ENCODE data around the gene SETD1A.

SETD1A gene

DNA sequence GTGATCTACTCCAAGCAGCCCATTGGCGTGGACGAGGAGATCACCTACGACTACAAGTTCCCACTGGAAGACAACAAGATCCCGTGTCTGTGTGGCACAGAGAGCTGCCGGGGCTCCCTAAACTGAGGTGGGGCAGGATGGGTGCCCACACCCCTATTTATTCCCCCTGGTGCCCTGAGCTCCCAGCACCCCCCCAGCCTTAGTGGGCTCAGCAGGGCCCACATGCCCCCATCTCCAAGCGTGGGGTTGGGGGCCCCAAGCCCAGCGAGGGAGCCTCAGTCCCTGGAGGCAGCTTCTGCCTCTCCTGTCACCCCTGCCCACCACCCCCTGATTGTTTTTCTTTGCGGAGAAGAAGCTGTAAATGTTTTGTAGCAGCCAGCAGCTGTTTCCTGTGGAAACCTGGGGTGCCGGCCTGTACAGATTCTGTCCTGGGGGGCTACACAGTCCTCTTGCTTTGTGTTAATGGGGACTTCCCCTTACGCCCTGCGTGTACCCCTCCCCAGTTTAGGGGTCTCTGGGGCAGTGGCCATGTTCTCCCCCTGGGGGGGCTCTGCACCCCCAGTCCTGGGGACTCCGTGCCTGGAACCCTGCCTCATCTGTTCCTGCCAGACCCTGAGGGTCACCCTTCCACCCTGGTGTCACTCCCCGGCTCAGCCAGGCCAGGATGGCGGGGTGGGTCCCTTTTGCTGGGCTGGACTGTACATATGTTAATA is 26.5 kb downstream of the SETD1A start:
- no peak for DNase-seq

DNA sequence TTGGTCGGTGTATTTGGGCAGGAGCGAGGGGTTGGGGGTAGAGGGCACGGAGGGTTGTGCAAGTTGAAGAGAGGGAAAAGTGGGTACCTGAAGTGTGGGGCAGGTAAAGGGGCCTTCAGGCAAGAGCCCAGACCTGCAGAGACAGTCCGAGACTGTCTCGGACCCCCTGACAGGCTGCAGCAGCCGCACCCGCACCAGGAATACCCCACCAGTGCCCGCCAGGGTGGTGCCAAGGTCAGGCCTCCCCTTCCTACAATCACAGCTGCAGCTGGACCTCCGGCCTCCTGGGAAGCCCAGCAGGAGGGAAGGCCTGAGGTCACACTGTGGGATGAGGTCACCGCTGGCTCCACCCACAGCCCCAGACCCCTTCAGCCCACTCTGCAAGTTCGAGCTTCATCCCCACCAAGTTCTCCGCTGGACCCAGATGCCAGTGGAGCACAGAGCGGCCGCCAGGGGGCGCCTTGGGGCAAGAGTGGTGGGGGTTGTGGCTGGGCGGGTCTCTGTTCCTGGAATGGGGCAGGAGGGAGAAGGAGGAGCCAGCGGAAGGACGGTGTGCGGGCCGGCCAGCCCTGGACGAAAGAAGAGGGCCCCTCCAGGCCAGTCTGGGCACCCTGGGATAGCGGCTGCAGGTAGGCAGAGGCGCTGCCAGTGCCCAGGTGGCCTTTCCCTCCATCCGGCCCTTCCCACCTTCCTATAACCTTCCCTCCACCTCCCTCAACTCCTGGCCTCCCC is 27.3 kb downstream of the SETD1A start, which contains the start of gene HSD3B7:
Gene HSD3B7 (plus strand): TSS at position 539 of the 732 bp plus-strand sequence. CDS start 452 bp downstream, outside the sequence.
- DNase-seq: peak; percentile 99

DNA sequence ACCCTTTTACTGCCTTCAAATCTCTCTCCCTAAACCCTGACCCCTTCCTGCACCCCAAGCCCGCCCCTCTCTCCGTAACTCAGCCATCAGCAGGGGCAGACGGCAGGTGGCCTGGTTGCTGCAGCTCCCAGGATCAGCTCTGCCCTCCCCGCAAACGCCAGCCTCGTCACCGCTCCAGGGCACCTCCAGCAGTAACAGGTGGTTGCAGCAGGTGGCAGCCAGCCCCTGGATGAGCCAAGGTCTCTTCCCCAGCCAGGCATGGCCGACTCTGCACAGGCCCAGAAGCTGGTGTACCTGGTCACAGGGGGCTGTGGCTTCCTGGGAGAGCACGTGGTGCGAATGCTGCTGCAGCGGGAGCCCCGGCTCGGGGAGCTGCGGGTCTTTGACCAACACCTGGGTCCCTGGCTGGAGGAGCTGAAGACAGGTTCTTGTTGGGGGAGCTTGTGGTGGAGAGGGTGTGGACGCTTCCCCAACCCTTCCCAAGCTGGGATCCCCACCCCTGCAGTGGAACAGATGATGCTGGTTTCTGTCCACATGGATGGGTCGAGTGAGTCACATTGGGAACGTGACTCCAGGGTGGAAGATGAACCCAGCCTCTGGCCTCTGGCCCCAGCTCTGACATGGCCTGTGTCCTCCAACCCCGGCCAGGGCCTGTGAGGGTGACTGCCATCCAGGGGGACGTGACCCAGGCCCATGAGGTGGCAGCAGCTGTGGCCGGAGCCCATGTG is 28.0 kb downstream of the SETD1A start:
- no peak for DNase-seq

DNA sequence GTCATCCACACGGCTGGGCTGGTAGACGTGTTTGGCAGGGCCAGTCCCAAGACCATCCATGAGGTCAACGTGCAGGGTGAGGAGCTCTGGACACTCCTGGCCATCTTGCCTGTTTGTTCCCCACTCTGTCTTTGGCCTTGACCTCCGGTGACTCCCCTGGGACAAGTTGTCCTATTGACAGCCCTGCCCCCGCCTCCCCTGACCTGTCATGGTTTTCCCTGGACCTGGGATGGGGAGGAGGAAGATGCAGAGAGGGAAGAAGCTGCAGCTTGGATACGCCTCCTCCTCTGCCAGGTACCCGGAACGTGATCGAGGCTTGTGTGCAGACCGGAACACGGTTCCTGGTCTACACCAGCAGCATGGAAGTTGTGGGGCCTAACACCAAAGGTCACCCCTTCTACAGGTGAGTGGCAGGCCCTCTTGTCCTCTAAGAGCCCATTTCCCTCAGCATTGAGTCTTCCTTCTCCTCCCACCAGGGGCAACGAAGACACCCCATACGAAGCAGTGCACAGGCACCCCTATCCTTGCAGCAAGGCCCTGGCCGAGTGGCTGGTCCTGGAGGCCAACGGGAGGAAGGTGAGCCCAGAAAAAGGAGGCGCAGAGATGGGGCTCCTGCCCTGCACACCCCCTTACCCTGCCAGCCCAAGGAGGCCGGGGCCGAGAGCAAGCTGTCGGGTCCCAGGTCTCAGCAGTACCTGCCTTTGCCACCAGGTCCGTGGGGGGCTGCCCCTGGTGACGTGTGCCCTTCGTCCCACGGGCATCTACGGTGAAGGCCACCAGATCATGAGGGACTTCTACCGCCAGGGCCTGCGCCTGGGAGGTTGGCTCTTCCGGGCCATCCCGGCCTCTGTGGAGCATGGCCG is 28.8 kb downstream of the SETD1A start:
- no peak for DNase-seq

DNA sequence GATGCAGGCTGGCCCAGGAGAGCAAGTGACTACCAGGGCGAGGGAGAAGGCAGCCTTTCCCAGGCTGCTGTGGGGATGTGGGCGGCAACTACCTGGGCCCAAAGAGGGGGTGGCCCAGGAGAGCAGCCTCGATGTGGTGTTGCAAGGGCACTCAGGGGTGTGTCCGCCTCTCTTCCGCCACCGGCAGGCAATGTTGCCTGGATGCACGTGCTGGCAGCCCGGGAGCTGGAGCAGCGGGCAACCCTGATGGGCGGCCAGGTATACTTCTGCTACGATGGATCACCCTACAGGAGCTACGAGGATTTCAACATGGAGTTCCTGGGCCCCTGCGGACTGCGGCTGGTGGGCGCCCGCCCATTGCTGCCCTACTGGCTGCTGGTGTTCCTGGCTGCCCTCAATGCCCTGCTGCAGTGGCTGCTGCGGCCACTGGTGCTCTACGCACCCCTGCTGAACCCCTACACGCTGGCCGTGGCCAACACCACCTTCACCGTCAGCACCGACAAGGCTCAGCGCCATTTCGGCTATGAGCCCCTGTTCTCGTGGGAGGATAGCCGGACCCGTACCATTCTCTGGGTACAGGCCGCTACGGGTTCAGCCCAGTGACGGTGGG is 30.1 kb downstream of the SETD1A start:
- no peak for DNase-seq

DNA sequence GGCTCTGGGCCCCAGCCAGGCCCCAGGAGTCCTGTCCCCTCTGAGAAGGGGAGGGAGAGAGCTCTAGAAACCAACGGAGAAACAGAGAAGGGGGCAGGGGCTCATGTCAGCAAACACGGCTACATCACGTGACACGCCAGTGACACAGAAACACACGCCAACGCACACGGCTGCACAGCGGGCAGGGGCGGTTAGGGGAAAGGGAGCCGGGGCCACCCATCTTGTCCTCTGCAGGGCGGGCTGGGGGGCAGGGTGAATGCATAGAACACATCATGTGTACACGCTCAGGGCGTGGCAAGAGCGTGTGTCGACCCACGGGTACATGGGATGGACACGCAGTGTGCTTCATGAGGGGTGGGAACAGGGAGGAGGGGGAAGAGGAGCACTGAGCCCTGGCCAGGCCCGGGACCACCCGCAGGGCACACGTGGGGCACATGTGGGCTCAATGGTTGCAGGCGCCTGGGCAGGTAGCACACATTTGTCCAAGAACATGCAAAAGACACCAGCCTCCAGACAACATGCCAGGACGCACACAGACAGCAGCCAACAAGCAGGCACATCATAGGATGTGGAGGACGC is 32.0 kb downstream of the SETD1A start:
- DNase-seq: no peak

DNA sequence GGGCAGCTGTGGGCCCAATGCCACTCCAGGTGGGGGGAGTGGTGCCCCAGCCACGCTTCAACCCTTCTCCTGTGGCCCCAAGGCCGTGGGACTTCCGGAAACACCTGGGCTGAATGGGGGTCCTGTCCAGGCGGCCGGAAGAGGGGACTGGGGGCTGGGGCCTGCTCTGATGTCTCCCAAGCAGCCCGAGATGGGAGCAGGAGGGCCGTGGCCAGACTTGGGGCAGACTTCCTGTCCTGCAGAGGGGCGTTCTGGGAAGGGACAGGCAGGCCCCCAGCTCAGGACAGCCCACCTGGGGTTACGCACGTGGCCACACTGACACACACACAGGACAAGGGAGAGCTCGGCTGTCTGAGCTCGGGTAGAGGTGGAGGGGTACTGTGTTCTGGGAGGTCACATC is 32.6 kb downstream of the SETD1A start:
- no peak for DNase-seq

DNA sequence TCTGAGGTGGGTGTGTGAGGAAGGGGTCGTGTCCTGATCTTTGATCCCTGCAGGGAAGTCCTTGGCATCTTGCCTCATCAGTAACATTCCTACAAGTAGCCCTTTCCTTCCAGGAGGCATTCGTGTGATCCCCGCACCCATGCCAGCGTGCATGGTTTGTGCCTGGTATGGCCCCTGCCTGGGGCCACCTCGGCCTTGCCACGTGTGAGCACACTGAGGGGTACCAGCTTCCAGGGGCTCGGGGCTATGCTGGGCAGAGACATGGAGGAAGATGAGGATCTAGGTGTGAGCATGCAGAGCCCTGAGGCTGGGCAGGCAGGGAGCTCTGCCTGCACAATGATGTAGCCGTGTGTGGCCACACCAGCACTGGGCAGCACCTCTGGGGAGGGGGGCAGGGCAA is 33.5 kb downstream of the SETD1A start:
- DNase-seq: no peak

DNA sequence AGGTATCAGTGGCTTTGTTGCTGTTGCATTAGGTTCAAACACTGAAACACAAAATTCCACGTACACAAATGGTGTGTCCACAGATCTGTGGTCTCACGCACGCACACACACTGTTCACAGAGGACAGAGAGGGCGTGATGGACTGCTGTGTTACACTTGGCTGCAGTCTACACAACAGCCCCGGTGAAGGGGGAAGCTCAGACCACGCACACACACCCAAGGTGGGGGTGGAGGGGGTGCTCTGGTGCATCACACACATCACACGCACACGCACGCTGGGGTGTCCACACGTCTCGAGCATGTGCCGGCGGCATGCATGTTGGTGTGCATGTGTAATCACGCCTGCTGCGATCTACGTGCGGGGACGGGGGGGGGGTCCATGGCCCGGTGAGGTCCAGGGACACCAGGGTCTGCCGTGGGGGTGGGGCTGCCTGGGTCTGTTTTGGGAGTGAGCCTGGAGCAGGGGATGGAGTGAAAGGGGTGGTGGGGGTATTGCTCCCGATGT is 34.8 kb downstream of the SETD1A start:
- DNase-seq: no peak

DNA sequence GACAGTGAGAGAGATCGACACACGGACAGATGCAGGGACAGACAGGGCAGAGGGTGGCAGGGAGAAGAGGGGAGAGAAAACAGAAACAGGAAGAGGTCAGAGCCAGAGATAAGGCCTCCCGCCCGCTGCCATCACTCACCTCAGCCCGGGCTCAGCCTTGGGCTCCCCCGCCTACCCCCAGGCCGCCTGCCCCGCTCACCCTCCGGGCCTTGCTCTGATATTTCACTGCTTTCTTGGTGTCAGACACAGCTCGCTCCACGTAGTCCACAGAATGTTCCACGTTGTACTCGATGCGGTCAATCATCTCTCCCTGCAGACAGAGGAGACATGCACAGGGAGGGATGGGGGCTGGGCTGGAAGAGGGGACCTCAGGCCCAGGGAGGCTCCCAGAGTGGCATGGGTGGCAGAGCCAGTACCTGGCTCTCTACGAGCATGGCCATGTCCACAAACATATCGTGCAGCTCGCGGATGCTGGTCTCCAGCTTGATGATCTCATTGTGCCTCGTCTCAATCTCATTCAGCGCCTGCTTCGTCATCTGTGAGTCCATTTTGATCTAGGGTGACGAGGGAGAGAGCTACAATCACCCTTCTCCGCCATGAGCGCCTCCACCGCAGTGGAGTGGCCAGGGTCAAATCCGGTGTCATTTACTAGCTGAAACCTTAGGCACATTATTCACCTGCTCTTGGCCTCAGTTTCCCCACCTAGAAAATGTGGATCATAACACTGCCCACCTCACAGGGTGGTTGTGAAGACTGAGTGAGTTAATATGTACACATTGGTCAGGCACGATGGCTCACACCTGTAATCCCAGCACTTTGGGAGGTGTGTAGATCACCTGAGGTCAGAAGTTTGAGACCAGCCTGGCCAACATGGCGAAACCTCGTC is 35.6 kb downstream of the SETD1A start:
- DNase-seq: no peak

DNA sequence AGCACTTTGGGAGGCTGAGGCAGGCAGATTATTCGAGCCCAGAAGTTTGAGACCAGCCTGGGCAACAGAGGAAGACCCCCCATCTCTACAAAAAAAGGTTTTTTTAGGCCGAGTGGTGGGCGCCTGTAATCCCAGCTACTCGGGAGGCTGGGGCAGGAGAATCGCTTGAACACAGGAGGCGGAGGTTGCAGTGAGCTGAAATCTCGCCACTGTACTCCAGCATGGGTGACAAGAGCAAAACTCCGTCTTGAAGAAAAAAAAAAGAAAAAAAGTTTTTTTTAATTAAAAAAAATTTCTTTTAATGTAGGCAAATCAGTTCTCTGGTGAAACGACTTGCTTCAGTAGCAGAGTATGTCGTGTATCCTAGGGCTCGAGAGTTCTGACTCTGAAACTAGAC is 38.4 kb downstream of the SETD1A start:
- no peak for DNase-seq

DNA sequence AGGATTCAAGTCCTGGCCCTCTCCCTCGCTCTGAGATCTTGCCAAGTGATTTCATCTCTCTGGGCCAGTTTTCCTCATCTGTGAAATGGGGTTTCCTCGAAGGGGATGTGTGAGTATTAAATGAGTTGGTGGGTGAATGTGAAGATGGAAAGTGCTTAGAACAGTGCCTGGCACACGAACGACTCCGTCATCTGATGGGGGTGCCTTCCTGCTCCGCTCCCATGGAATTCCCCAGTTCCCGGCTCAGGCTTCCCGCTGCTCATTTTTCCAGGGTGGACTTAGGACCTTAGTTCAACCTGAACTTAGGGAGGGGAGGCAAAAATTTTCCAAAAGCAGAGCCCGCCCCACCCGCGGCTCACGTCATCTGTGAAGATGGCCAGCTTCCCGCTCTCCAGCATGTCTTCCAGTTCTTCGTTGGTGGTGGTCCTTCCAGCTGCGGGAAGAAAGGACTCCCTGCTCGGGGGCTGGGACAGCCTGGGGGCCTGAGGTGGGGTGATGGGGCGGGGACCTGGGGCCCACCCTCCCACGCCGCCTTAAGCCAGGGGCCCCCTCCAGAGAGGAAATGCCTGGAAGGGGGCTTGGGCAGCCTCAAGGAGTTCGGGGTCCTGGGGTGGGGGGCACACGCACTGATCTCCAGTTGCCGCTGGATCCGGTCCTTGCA is 38.9 kb downstream of the SETD1A start:
- DNase-seq: no peak

DNA sequence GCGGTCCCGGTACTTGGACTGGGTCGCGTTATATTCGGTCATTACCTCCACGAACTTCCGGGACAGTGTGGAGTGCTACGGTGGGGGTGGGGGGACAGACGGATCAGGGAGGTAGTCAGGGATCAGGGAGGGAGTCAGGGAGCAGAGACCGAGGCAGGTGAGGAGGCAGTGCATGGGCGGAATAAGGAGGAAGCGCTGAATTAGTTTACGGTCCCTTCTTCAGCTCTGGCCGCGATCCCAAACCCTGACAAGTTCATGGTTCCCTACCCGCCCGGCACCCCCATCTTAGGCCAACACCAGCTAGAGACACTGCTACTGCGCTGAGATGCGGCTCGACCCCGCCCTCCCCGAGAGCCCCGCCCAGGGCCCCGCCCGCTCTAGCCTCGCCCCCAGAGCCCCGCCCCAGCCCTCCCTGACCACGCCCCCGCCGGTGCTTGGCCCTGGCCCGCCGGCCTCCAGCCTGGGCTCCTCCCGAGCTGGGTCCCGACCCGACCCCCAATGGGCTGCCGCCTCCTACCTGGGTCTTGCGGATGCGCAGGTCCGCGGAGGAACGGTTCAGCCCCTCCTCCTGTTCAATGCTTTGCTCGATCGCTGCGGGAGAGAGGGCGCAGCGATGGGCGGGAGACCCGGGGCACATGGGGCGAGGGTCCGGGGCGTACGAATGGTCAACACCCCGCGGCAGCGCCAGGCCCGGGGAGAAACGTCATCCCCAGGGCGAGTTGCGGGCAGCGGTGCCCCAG is 39.6 kb downstream of the SETD1A start:
- DNase-seq: peak; percentile 91

DNA sequence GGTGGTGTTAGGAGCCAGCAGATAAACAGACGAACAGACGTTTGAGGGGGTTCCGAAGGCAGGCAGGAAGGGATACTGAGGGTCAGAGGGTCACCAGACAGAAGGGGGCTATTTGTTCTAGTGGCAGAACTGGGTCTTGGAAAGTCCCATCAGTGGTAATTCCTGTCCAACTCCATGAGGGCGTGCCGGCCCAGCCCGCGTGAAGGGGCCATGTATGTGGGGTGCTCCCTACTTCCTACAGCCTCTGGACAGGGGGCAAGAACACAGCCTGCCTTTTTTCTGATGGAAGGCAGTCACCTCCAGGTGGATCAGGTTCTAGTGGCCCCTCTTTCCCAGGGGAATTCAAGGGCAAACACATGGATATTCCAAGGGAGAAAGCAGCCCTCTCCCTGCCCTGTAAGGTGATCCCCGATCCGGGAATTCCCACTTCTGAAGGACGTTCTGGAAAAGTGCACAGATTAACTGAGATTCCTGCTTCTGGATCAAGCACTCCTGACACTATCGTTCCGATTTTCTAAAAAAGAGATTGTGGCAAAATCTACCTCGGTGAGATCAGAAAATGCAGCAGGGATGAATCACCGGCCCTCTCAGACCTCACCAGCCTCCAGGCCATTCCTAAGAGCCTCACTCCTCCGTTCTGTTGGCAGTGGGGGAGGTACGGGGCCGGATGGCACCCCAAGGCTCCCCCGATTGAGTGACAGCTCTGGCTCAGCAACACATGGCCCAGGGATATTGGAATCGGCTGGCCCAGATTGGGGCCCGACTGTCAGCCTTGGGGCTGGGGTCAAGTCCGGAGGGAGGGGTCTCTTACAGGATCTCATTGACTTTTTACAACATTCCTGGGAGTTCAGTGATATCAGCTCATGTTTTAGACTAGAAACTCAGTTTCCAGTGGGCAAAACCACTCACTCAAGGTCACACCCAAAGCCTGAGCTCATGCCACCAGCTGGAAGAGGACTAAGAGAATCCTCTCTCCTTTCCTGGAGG is 40.5 kb downstream of the SETD1A start:
- DNase-seq: no peak

DNA sequence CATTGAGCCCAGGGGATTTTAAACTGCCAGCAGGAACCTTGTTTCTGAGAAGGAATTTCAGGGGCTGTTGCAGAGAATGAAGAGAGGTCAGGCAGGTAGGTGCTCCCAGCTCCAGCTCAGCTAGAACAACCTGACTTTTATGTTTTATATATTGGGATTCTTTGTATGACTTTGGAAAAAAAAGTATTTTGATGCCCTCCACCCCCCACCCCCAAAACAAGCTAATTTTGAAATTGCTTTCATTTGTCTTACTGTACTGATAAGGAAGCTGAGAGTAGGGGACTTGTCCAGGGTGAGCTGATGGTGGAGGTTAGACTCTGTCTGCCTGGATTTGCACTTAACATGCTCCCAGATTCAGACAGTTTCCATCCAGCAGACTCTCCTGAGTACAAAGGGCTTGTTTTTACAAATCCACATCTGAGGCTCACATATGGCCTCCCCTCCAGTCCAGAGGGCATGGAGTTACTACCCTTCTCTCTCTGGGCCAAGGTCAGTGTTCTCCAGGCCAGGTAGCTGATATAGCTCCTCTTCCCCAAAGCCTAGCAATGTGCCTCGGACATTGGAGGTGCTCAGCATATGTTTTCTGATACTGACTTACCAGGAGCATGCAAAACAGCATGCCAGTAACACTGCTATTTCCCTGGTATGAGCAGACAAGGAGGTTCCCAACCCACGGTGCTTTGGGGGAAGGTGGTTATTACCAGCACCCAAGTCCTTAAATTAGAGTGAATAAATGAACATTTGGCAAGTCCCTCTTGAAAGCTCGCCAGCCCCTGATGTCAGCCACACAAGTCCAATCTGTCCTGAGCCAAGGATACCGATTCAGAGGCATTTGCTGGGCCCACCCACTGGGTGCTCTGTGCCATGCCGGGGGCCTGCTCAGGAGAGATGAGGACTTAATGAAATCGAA is 41.6 kb downstream of the SETD1A start:
- DNase-seq: no peak

DNA sequence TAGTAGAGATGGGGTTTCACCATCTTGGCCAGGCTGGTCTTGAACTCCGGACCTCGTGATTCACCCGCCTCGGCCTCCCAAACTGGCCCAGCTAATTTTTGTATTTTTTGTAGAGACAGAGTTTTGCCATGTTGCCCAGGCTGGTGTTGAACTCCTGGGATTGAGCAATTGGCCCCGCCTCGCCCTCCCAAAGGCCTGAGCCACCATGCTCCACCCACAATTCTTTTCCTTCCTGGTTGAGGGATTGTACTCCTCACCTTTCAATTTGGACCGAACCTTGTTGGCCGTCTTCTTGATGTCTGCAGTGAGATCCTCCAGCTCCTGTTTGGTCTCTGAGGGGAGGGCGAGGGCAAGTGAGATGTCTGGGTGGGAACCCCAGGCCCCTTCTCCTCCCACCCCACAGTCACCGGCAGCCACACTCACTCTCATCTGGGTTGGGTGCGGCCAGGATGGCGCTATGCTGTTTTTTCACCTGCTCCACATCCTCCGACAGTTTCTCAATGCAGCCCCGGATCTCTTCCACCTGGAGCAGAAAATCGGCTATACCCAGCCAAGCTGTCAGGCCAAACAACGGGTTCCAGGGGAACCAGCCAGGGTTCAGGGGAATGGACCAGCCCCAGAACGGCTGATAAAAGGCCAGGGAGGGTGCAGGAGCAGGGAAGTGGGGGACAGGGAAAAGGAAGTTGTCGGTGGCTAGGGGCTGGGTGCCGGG is 43.3 kb downstream of the SETD1A start:
- DNase-seq: no peak

All from activated CD8-positive, alpha-beta memory T cell treated with anti-CD3 and anti-CD28 coated beads, Interleukin-2, amount 50 U/mL, for 48 hours (primary cell).